Limb (tissue), 2 donors: ENCODE data around the gene GTPBP2.
"Not testable (repeated sequence)": the region's sequence is repeated elsewhere in the genome, so short reads cannot be mapped to it uniquely, and the experiment has no call there.

Experiments used
- DNase-seq, 2 donors: peaks; one replicate each; pipeline ENCODE4 v3.0.0-alpha.2; 2016; ENCODE audit errors: extremely low spot score in 2 of 2

The GTPBP2 gene

GRCh38 chr6:43658161-43658560, 29.1 kb upstream of the GTPBP2 start:
- no peak for DNase-seq

- no peak for DNase-seq
Measured at GRCh38 chr6:43657221-43657802, 28.2 kb upstream of the GTPBP2 start.

GRCh38 chr6:43652822-43653221, 23.8 kb upstream of the GTPBP2 start:
- not testable (repeated sequence) for DNase-seq

GRCh38 chr6:43648248-43648647, 19.2 kb upstream of the GTPBP2 start:
- no peak for DNase-seq

GRCh38 chr6:43647613-43648012, 18.5 kb upstream of the GTPBP2 start:
- no peak for DNase-seq

- DNase-seq, result no peak
Measured at GRCh38 chr6:43645613-43645964, 16.5 kb upstream of the GTPBP2 start.

- DNase-seq, result peak; percentile 70 to 78
Measured at GRCh38 chr6:43644940-43645612, 16.0 kb upstream of the GTPBP2 start, which contains the start of gene RSPH9. TSS of gene RSPH9 (plus strand) at chr6:43645036. CDS start at chr6:43645099, 63 bp downstream.

GRCh38 chr6:43639984-43640800, 11.1 kb upstream of the GTPBP2 start:
- no peak for DNase-seq

GRCh38 chr6:43636308-43636659, 7.2 kb upstream of the GTPBP2 start:
- DNase-seq, result no peak

- DNase-seq, result peak; percentile 88 to 89
Measured at GRCh38 chr6:43635387-43636307, 6.6 kb upstream of the GTPBP2 start, which contains the start of gene MAD2L1BP. TSS of gene MAD2L1BP (plus strand) at chr6:43635840. CDS start at chr6:43635876, 36 bp downstream.

- no peak for DNase-seq
Measured at GRCh38 chr6:43634702-43635303, 5.7 kb upstream of the GTPBP2 start.

- DNase-seq, result not testable (repeated sequence)
Measured at GRCh38 chr6:43633002-43633401, 3.9 kb upstream of the GTPBP2 start.

GRCh38 chr6:43630980-43631619, 2.0 kb upstream of the GTPBP2 start:
- DNase-seq, result no peak

GRCh38 chr6:43629505-43630300, 639 bp upstream of the GTPBP2 start:
- peak; percentile 97 for DNase-seq

GRCh38 chr6:43628393-43629103, 516 bp downstream of the GTPBP2 start:
- DNase-seq, result peak; percentile 21 to 72

GRCh38 chr6:43627008-43627825, 1.8 kb downstream of the GTPBP2 start:
- DNase-seq, result peak in 1 of 2 donors; percentile 35

- no peak for DNase-seq
Measured at GRCh38 chr6:43625393-43625992, 3.6 kb downstream of the GTPBP2 start.
